ENCODE measurements around the gene RPS6KA2.

- TF ChIP-seq CTCF (IDR thresholded peaks at IDR 0.05) (no peak), POLR2A (IDR thresholded peaks at IDR 0.05) (no peak)
These were observed 138.9 kb downstream of the RPS6KA2 start for GRCh38 chr6:166488076-166488685.
